CD4-positive, alpha-beta memory T cell (primary cell): Measurements from ENCODE around the gene CPPED1. TPM values are rescaled to one million over a fixed set of nuclear protein-coding genes. Genes with fewer than 3 reads are reported as not detected.

ENCODE experiments used
- CTCF ChIA-PET: fragments of 350-600 bp; sonication (Branson Sonifier 250); formaldehyde crosslinking; loops from one replicate; lab custom pipeline; 2021; ENCODE audit warnings: inconsistent platforms; ENCODE audit not compliant: partially characterized antibody; lab: Charles Lee
- POLR2A ChIA-PET: fragments of 350-600 bp; sonication (Branson Sonifier 250); formaldehyde crosslinking; loops from one replicate; lab custom pipeline; 2021; ENCODE audit not compliant: partially characterized antibody; lab: Charles Lee
- DNase-seq, 5 donors: peaks; one replicate each; pipeline versions ENCODE4 v3.0.0 to v3.0.0-alpha.2; 2020 to 2022; ENCODE audit warnings: mixed read lengths in 1 of 5
- H3K27ac ChIP-seq: one replicate; pipeline ENCODE4 v1.7.0; 2013; ENCODE audit warnings: low read depth, low read length
- H3K27me3 ChIP-seq: 2 replicates; pipeline ENCODE4 v1.7.0; 2013; ENCODE audit warnings: mild to moderate bottlenecking, low read length, moderate library complexity; ENCODE audit not compliant: insufficient read depth
- H3K36me3 ChIP-seq: 2 replicates; pipeline ENCODE4 v1.7.0; 2013; ENCODE audit warnings: mild to moderate bottlenecking, low read length, moderate library complexity; ENCODE audit not compliant: insufficient read depth
- H3K4me1 ChIP-seq: 2 replicates; pipeline ENCODE4 v1.7.0; 2013; ENCODE audit warnings: mild to moderate bottlenecking, low read length, moderate library complexity; ENCODE audit not compliant: insufficient read depth
- H3K4me3 ChIP-seq, 2 donors: one replicate each; pipeline ENCODE4 v1.7.0; 2013; ENCODE audit warnings: low read length in 2 of 2, mild to moderate bottlenecking in 1 of 2
- H3K9me3 ChIP-seq, 2 donors: one replicate each; pipeline ENCODE4 v1.7.0; 2013; ENCODE audit warnings: low read length in 2 of 2, control low read depth in 1 of 2; ENCODE audit not compliant: control insufficient read depth in 1 of 2
- H3K27ac Mint-ChIP-seq, 7 donors: one replicate each; pipeline ENCODE4 v1.8.0; 2020 to 2021; ENCODE audit warnings: mixed read lengths in 7 of 7, mild to moderate bottlenecking in 6 of 7, inconsistent platforms in 3 of 7, moderate library complexity in 3 of 7
- H3K27me3 Mint-ChIP-seq, 2 donors: one replicate each; pipeline ENCODE4 v1.8.0; 2020 to 2021; ENCODE audit warnings: mixed read lengths in 2 of 2
- H3K36me3 Mint-ChIP-seq, 2 donors: one replicate each; pipeline ENCODE4 v1.8.0; 2020 to 2021; ENCODE audit warnings: mixed read lengths in 2 of 2, inconsistent platforms in 1 of 2, mild to moderate bottlenecking in 1 of 2
- H3K4me1 Mint-ChIP-seq, 4 donors: one replicate each; pipeline ENCODE4 v1.8.0; 2020 to 2021; ENCODE audit warnings: mixed read lengths in 4 of 4, mild to moderate bottlenecking in 1 of 4
- H3K4me3 Mint-ChIP-seq, 8 donors: one replicate each; pipeline ENCODE4 v1.8.0; 2020 to 2021; ENCODE audit warnings: mixed read lengths in 8 of 8, mild to moderate bottlenecking in 7 of 8, moderate library complexity in 6 of 8, inconsistent platforms in 3 of 8
- H3K9me3 Mint-ChIP-seq, 8 donors: one replicate each; pipeline ENCODE4 v1.8.0; 2020 to 2021; ENCODE audit warnings: mixed read lengths in 8 of 8, mild to moderate bottlenecking in 5 of 8, inconsistent platforms in 3 of 8, moderate library complexity in 1 of 8
- intact Hi-C: fragments of 100-400 bp; cut with micrococcal nuclease; formaldehyde crosslinking; loops from one replicate; pipeline ENCODE4 v1.15.1; 2023
- polyA plus RNA-seq, 2 donors: library from polyadenylated mRNA; unstranded; fragments of 300-500 nt; fragmentation: Illumina TruSeq; gene quantifications; one replicate each; pipeline ENCODE4 v1.2.3, GENCODE V29; 2021
- total RNA-seq, 2 experiments: library from RNA; stranded (reverse); gene quantifications; one replicate each; pipeline ENCODE4 v1.2.3, GENCODE V29; 2021

The CPPED1 gene
- total and polyA plus RNA-seq, 4 experiments from 2014 or later, result 7.6 to 12.2 (median 8.9) TPM

DNA sequence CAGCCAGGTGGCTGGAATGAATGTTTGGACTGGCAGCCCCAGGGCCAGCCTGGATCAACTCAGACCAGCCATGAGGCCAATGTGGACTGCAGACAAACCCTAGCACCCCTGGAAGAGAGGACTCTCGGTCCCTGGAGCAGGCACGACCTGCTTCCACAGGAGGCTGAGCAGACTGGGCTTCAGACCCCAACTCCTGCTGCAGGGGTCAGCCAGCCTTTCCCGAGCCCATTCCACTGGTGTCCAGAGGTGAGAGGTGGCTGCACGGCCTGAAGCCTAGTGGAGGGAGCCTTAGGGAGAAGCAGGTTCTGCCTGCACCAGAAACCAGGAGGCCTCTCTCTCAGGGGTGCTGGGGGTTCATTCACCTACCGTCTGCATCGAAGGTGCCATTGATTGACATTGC is 97.1 kb downstream of the CPPED1 start:
- POLR2A ChIA-PET, result no interaction called here
- H3K9me3 ChIP-seq, result no peaks in the 10 kb centered on the region

DNA sequence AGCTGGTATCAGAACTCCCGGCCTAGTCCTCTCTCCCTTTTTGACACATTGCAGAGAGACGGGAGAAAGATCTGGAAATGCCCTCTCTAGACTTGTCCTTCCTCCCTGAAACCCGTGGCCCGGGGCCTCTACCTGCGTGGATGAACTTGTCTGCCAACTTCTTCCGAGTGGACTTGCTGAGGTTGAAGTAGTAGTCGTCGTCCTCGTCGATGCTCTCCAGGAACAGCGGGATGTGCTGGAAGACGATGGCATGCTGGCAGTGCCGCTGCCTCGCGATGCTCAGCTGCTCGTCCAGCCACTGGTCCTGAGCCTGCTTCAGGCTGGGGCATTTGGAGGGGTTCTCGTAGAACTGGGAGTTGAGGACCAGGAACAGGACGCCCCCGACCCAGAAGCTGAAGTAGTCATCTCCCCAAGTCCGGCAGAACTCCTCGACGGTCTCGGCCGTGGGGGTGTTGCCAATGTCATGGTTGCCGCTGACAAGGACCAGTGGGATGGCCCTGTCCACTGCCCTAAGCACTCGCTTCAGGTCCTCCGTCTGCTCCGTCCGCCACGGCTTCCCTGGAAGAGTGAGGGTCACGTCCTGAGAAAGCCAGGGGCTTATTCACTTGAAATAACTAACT is 99.1 kb downstream of the CPPED1 start:
- ChIA-PET POLR2A (no interaction called here), CTCF (no interaction called here)
- Histone ChIP-seq H3K36me3 (no peaks in the 10 kb centered on the region), H3K27me3 (no peaks in the 10 kb centered on the region), H3K4me3 (no peak overlapping the region), H3K27ac (no peak overlapping the region), H3K4me1 (no peaks in the 10 kb centered on the region), H3K9me3 (no peaks in the 10 kb centered on the region)
- Mint-ChIP-seq H3K9me3 (no peaks in the 10 kb centered on the region), H3K4me1 (peaks cover 0 to 5% (median under 1%) of the 10 kb centered on the region in 4 donors), H3K4me3 (no peak overlapping the region), H3K27me3 (no peaks in the 10 kb centered on the region), H3K36me3 (peaks cover 22 to 48% of the 10 kb centered on the region in 2 donors), H3K27ac (no peak overlapping the region)
- no peak for DNase-seq
- intact Hi-C loops, result no loop called here

More for the DNA sequence above, 97.1 kb downstream of the CPPED1 start:
- peaks cover 15 to 38% of the 10 kb centered on the region in 2 donors for H3K36me3 Mint-ChIP-seq
- no peaks in the 10 kb centered on the region for H3K27me3 ChIP-seq
- H3K27me3 Mint-ChIP-seq, result no peaks in the 10 kb centered on the region
- no peak overlapping the region for H3K27ac Mint-ChIP-seq
- no peak overlapping the region for H3K27ac ChIP-seq
- CTCF ChIA-PET, result no interaction called here
- H3K4me3 ChIP-seq, result no peak overlapping the region
- no peaks in the 10 kb centered on the region for H3K4me1 ChIP-seq
- no peaks in the 10 kb centered on the region for H3K36me3 ChIP-seq
- H3K4me1 Mint-ChIP-seq, result peaks cover 0 to 2% (median 0%) of the 10 kb centered on the region in 4 donors
- no peak for DNase-seq
- no peak overlapping the region for H3K4me3 Mint-ChIP-seq
- H3K9me3 Mint-ChIP-seq, result peaks cover 0 to 3% (median 0%) of the 10 kb centered on the region in 8 donors
- intact Hi-C loops, result no loop called here

DNA sequence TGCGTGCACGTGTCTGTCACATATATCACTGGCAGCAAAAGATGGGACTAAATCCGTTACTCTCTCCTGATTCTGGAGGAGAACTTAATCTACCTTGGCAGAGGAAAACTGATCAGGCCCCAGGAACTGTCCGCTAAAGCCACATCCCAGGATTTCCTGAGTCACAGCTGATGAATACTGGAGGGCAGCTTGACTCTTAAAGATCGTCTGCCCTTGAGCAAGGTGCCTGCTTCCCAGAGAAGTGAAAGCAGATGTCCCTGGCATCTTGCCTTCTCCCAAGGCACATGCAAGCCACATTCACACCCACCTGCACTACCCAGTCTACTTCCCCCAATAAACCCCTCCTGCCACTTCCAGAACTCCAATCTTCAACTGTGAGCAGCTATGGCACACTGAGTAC is 99.8 kb downstream of the CPPED1 start:
- DNase-seq, result no peak
- Histone ChIP-seq H3K36me3 (no peaks in the 10 kb centered on the region), H3K4me1 (no peaks in the 10 kb centered on the region), H3K4me3 (no peak overlapping the region), H3K27ac (no peak overlapping the region), H3K9me3 (no peaks in the 10 kb centered on the region), H3K27me3 (no peaks in the 10 kb centered on the region)
- Mint-ChIP-seq H3K4me1 (peaks cover 0 to 7% (median under 1%) of the 10 kb centered on the region in 4 donors), H3K27ac (no peak overlapping the region), H3K9me3 (no peaks in the 10 kb centered on the region), H3K27me3 (no peaks in the 10 kb centered on the region), H3K4me3 (no peak overlapping the region), H3K36me3 (peaks cover 22 to 51% of the 10 kb centered on the region in 2 donors)
- ChIA-PET CTCF (no interaction called here), POLR2A (no interaction called here)
- intact Hi-C loops, result no loop called here

DNA sequence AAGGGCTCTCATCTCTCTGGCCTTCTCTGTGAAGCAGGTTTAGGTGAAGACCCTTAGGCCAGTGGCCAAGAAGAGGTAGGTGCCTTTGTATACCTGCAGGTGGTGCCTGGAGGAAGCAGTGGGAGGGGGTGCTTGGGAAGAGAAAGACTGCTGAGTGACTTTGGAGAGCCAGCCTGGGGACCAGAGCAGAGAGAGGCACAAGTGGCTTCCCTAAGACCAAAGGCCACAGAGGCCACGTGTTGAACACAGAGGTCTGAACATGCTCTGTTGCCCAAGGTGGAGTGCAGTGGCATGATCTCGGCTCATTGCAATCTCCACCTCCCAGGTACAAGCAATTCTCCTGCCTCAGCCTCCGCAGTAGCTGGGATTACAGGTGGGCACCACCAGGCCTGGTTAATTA is 103.5 kb downstream of the CPPED1 start:
- Mint-ChIP-seq H3K27me3 (no peaks in the 10 kb centered on the region), H3K27ac (no peak overlapping the region), H3K4me3 (no peak overlapping the region), H3K4me1 (peaks cover 0 to 7% (median 0%) of the 10 kb centered on the region in 4 donors), H3K36me3 (peaks cover 25 to 57% of the 10 kb centered on the region in 2 donors), H3K9me3 (no peaks in the 10 kb centered on the region)
- H3K27me3 ChIP-seq, result no peaks in the 10 kb centered on the region
- CTCF ChIA-PET, result no interaction called here
- intact Hi-C loops, result no loop called here
- DNase-seq, result no peak
- no peak overlapping the region for H3K27ac ChIP-seq
- POLR2A ChIA-PET, result no interaction called here
- H3K9me3 ChIP-seq, result no peaks in the 10 kb centered on the region
- no peaks in the 10 kb centered on the region for H3K36me3 ChIP-seq
- no peak overlapping the region for H3K4me3 ChIP-seq
- no peaks in the 10 kb centered on the region for H3K4me1 ChIP-seq

DNA sequence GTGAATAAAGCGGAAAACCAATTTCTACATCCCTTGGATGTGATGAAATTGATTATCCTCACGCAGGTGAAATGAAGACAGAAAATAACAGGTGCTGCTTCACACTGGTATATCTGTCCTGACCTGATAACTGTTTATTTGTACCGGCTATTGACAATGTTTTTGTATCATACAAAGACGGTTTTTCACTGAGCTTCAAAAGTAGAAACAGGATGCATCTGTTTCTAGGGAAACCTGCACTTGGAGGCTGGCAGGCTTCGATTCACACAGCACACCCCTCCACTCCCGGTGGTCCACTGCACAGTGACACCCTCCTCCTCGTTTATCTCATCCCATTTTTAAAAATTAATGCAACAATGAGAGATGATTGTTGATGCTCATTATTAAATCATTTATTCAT is 104.5 kb downstream of the CPPED1 start:
- H3K27ac Mint-ChIP-seq, result peak overlapping the region in 1 of 7 donors; percentile 32
- no peak overlapping the region for H3K27ac ChIP-seq

DNA sequence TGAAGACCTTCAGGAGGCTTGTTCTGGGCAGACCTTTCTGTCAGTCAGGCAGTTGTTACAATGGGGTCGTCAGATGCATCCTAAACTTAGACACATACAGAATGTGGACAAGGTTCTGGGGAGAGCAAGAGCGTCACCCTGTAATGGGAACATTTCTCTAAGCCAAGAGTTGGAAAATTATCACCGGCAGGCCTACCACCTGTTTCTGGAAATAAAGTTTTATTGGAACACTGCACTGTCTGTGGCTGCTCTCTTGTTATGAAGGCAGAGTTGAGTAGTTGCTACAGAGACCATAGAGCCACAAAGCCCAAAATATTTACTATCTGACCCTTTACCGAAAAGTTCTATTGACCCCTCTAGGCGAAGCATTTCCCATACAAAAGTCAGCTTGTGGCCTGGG is 106.2 kb downstream of the CPPED1 start:
- peaks cover 19 to 49% of the 10 kb centered on the region in 2 donors for H3K36me3 Mint-ChIP-seq
- ChIA-PET CTCF (no interaction called here), POLR2A (no interaction called here)
- Histone ChIP-seq H3K4me1 (no peaks in the 10 kb centered on the region), H3K27ac (no peak overlapping the region), H3K4me3 (no peak overlapping the region), H3K36me3 (no peaks in the 10 kb centered on the region), H3K9me3 (no peaks in the 10 kb centered on the region), H3K27me3 (no peaks in the 10 kb centered on the region)
- peaks cover 0 to 7% (median 0%) of the 10 kb centered on the region in 4 donors for H3K4me1 Mint-ChIP-seq
- no peak overlapping the region for H3K27ac Mint-ChIP-seq
- DNase-seq, result no peak
- no peaks in the 10 kb centered on the region for H3K27me3 Mint-ChIP-seq
- H3K9me3 Mint-ChIP-seq, result peaks cover 0 to 2% (median 0%) of the 10 kb centered on the region in 8 donors
- intact Hi-C loops, result no loop called here
- H3K4me3 Mint-ChIP-seq, result no peak overlapping the region

More for the DNA sequence above, 104.5 kb downstream of the CPPED1 start:
- peaks cover 22 to 52% of the 10 kb centered on the region in 2 donors for H3K36me3 Mint-ChIP-seq
- Histone ChIP-seq H3K4me3 (no peak overlapping the region), H3K36me3 (no peaks in the 10 kb centered on the region), H3K27me3 (no peaks in the 10 kb centered on the region), H3K4me1 (no peaks in the 10 kb centered on the region), H3K9me3 (no peaks in the 10 kb centered on the region)
- H3K9me3 Mint-ChIP-seq, result no peaks in the 10 kb centered on the region
- peak overlapping the region in 1 of 8 donors; percentile 26 for H3K4me3 Mint-ChIP-seq
- peaks cover 0 to 7% (median 0%) of the 10 kb centered on the region in 4 donors for H3K4me1 Mint-ChIP-seq
- CTCF ChIA-PET, result no interaction called here
- DNase-seq, result no peak
- POLR2A ChIA-PET, result no interaction called here
- H3K27me3 Mint-ChIP-seq, result no peaks in the 10 kb centered on the region
- intact Hi-C loops, result no loop called here

DNA sequence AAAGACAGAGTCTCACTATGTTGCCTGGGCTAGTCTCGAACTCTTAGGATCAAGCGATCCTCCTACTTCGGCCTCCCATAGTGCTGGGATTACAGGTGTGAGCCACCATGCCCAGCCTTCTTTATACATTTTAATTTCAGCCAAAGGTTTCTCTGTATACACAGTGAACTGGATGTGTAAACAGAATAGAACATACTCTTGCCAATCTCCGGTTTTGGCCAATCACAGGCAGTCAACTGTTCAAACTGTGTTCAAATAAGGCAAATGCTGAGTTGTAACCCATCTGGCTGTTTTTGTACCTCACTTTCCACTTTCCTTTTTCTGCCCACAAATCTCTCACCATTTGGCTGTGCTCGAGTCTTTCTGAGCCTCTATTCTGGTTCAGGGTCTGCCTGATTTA is 108.2 kb downstream of the CPPED1 start:
- H3K9me3 ChIP-seq, result no peaks in the 10 kb centered on the region
- peaks cover 14 to 39% of the 10 kb centered on the region in 2 donors for H3K36me3 Mint-ChIP-seq
- DNase-seq, result no peak
- peaks cover 0 to 7% (median 0%) of the 10 kb centered on the region in 4 donors for H3K4me1 Mint-ChIP-seq
- no peak overlapping the region for H3K4me3 Mint-ChIP-seq
- no peak overlapping the region for H3K4me3 ChIP-seq
- intact Hi-C loops, result no loop called here
- POLR2A ChIA-PET, result no interaction called here
- H3K36me3 ChIP-seq, result no peaks in the 10 kb centered on the region
- no peak overlapping the region for H3K27ac Mint-ChIP-seq
- H3K27me3 Mint-ChIP-seq, result no peaks in the 10 kb centered on the region
- CTCF ChIA-PET, result interaction anchor here (0.7 kb wide), 1 partner anchor 9 kb away, joined by 3 read pairs; no protein-coding TSS in a partner anchor
- H3K27me3 ChIP-seq, result no peaks in the 10 kb centered on the region
- no peaks in the 10 kb centered on the region for H3K4me1 ChIP-seq
- H3K27ac ChIP-seq, result no peak overlapping the region
- H3K9me3 Mint-ChIP-seq, result peaks cover 0 to 2% (median 0%) of the 10 kb centered on the region in 8 donors
